ENCODE results near the gene FBXL16. TPM values are rescaled to one million over a fixed set of nuclear protein-coding genes. Genes with fewer than 3 reads are reported as not detected.

FBXL16 gene
- polyA plus RNA-seq, 1 donor (not counting 4 experiments of a cell fraction or from before 2014, with no cell fraction given): 0.81 TPM

DNA sequence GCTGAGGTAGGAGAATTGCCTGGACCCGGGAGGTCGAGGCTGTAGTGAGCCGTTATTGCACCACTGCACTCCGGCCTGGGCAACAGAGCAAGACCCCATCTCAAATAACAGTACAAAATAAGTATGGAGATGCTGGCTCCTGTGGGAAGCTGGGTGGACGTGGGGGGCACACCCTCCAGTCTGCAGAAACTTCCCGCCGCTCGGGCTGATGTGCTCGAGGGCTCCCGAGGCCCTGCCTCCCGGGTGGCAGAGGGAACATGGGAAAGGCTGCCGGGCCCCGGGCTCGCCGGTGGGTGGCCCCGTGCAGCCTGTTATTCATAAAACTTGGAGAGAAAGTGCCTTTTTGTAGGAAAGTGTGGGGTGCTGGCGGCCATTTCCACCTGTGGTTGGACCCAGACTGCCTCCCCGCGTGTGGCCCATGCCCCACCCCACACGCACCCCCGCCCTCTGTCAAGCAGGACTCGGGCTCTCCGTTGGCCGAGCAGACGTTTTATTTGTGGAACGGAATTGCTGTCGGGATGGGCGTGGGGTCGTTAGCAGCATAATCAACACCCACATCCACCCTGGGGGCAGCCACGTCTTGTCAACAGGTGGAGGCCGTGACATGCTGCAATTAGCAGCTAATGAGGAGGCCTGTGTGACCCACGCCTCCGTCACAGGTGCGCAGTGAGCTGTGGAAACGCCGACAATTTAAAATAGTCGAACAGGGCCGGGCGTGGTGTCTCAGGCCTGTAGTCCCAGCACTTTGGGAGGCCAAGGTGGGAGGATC is 42.6 kb upstream of the FBXL16 start:
- no peaks in the 10 kb centered on the region for H3K9me1 ChIP-seq (ENCODE audit: control insufficient read depth, extremely low read depth, insufficient read depth, low read length)
- no peaks in the 10 kb centered on the region for H3K36me3 ChIP-seq (ENCODE audit: control insufficient read depth in 2 of 2, extremely low read depth in 1 of 2, insufficient read depth in 2 of 2, low read length in 2 of 2)
- no peaks in the 10 kb centered on the region for H3K79me2 ChIP-seq (ENCODE audit: control insufficient read depth, insufficient read depth, low read length)
- DNase-seq (ENCODE audit: low read depth, low spot score): no peak
- H2AFZ ChIP-seq (ENCODE audit: control insufficient read depth, low read length): no peak overlapping the region
- dilution Hi-C loops (cut with MboI; ENCODE audit: extremely low pct_ligation_motif_present, low sequenced_read_pairs): no loop called here
- no peak overlapping the region for H3K4me2 ChIP-seq (ENCODE audit: control insufficient read depth, extremely low read depth, insufficient read depth, low read depth, low read length)
- H3K4me1 ChIP-seq (ENCODE audit: control insufficient read depth, extremely low read depth, insufficient read depth, low read length): no peaks in the 10 kb centered on the region
- no peaks in the 10 kb centered on the region for H3K9me3 ChIP-seq (ENCODE audit: control insufficient read depth, low read depth, low read length)
- no peaks in the 10 kb centered on the region for H4K20me1 ChIP-seq (ENCODE audit: control insufficient read depth, extremely low read depth, insufficient read depth, low read length)
- FAIRE-seq: no peak
- H3K27me3 ChIP-seq (ENCODE audit: control insufficient read depth, extremely low read depth, insufficient read depth, low read length): peaks cover 9% of the 10 kb centered on the region
- TF ChIP-seq, protein P1, sequence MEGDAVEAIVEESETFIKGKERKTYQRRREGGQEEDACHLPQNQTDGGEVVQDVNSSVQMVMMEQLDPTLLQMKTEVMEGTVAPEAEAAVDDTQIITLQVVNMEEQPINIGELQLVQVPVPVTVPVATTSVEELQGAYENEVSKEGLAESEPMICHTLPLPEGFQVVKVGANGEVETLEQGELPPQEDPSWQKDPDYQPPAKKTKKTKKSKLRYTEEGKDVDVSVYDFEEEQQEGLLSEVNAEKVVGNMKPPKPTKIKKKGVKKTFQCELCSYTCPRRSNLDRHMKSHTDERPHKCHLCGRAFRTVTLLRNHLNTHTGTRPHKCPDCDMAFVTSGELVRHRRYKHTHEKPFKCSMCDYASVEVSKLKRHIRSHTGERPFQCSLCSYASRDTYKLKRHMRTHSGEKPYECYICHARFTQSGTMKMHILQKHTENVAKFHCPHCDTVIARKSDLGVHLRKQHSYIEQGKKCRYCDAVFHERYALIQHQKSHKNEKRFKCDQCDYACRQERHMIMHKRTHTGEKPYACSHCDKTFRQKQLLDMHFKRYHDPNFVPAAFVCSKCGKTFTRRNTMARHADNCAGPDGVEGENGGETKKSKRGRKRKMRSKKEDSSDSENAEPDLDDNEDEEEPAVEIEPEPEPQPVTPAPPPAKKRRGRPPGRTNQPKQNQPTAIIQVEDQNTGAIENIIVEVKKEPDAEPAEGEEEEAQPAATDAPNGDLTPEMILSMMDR (optimal IDR thresholded peaks at IDR 0.05 in 1 of 3, IDR thresholded peaks at IDR 0.05 in 1 of 3, conservative IDR thresholded peaks at IDR 0.05 in 1 of 3; ENCODE audit: extremely low read depth in 1 of 3, insufficient read depth in 2 of 3, low read length in 3 of 3): no peak
- no peak for TF ChIP-seq EZH2 (IDR thresholded peaks at IDR 0.05; ENCODE audit: low read length)
- no peak overlapping the region for H3K4me3 ChIP-seq (ENCODE audit: control insufficient read depth in 2 of 3, extremely low read depth in 1 of 3, insufficient read depth in 2 of 3, low read depth in 1 of 3, low read length in 3 of 3)
- no peak overlapping the region for H3K9ac ChIP-seq (ENCODE audit: control insufficient read depth, extremely low read depth, insufficient read depth, low read length)
- H3K27ac ChIP-seq (ENCODE audit: control insufficient read depth, insufficient read depth, low read length): no peak overlapping the region

- H3K27ac ChIP-seq (ENCODE audit: control insufficient read depth, insufficient read depth, low read length): no peak overlapping the region
- dilution Hi-C loops (cut with MboI; ENCODE audit: extremely low pct_ligation_motif_present, low sequenced_read_pairs): no loop called here
Observed at GRCh38 chr16:746637-747036, 41.0 kb upstream of the FBXL16 start.

More at GRCh38 chr16:746637-747036, 41.0 kb upstream of the FBXL16 start:
- H3K4me1 ChIP-seq (ENCODE audit: control insufficient read depth, extremely low read depth, insufficient read depth, low read length): no peaks in the 10 kb centered on the region
- H3K79me2 ChIP-seq (ENCODE audit: control insufficient read depth, insufficient read depth, low read length): no peaks in the 10 kb centered on the region
- H3K4me3 ChIP-seq (ENCODE audit: control insufficient read depth in 2 of 3, extremely low read depth in 1 of 3, insufficient read depth in 2 of 3, low read depth in 1 of 3, low read length in 3 of 3): no peak overlapping the region
- H3K9me3 ChIP-seq (ENCODE audit: control insufficient read depth, low read depth, low read length): no peaks in the 10 kb centered on the region
- peaks cover under 1% of the 10 kb centered on the region for H3K27me3 ChIP-seq (ENCODE audit: control insufficient read depth, extremely low read depth, insufficient read depth, low read length)
- no peaks in the 10 kb centered on the region for H3K36me3 ChIP-seq (ENCODE audit: control insufficient read depth in 2 of 2, extremely low read depth in 1 of 2, insufficient read depth in 2 of 2, low read length in 2 of 2)
- FAIRE-seq (no peak), DNase-seq (ENCODE audit: low read depth, low spot score) (no peak)
- no peak overlapping the region for H3K9ac ChIP-seq (ENCODE audit: control insufficient read depth, extremely low read depth, insufficient read depth, low read length)
- no peaks in the 10 kb centered on the region for H4K20me1 ChIP-seq (ENCODE audit: control insufficient read depth, extremely low read depth, insufficient read depth, low read length)
- H2AFZ ChIP-seq (ENCODE audit: control insufficient read depth, low read length): no peak overlapping the region
- TF ChIP-seq, protein P1 (optimal IDR thresholded peaks at IDR 0.05 in 1 of 3, IDR thresholded peaks at IDR 0.05 in 1 of 3, conservative IDR thresholded peaks at IDR 0.05 in 1 of 3; ENCODE audit: extremely low read depth in 1 of 3, insufficient read depth in 2 of 3, low read length in 3 of 3): no peak
- TF ChIP-seq EZH2 (IDR thresholded peaks at IDR 0.05; ENCODE audit: low read length): no peak
- H3K4me2 ChIP-seq (ENCODE audit: control insufficient read depth, extremely low read depth, insufficient read depth, low read depth, low read length): no peak overlapping the region
- no peaks in the 10 kb centered on the region for H3K9me1 ChIP-seq (ENCODE audit: control insufficient read depth, extremely low read depth, insufficient read depth, low read length)

Measured in keratinocyte (primary cell).